Fibroblast of lung (primary cell): ENCODE measurements around the gene PLXNA2. TPM values are rescaled to one million over a fixed set of nuclear protein-coding genes. Genes with fewer than 3 reads are reported as not detected.

Source experiments
- DNase-seq, 2 donors: peaks; one replicate each; pipeline versions ENCODE4 v3.0.0 to v3.0.0-alpha.2; 2010; ENCODE audit warnings: low read depth in 2 of 2
- H2AFZ ChIP-seq: 2 replicates; pipeline ENCODE4 v1.5.1; 2012; ENCODE audit warnings: low read length, control low read depth, inconsistent platforms
- H3K27ac ChIP-seq: 2 replicates; pipeline ENCODE4 v1.5.1; 2011; ENCODE audit warnings: low read length, control low read depth; ENCODE audit not compliant: insufficient read depth
- H3K27me3 ChIP-seq: 2 replicates; pipeline ENCODE4 v1.5.1; 2011; ENCODE audit warnings: mild to moderate bottlenecking, low read length; ENCODE audit not compliant: control insufficient read depth, insufficient read depth
- H3K36me3 ChIP-seq: 2 replicates; pipeline ENCODE4 v1.5.1; 2011; ENCODE audit warnings: low read length; ENCODE audit not compliant: control insufficient read depth, insufficient read depth
- H3K4me1 ChIP-seq: 2 replicates; pipeline ENCODE4 v1.5.1; 2011; ENCODE audit warnings: low read length; ENCODE audit not compliant: control insufficient read depth, insufficient read depth; ENCODE audit errors: extremely low read depth
- H3K4me2 ChIP-seq: 2 replicates; pipeline ENCODE4 v1.5.1; 2011; ENCODE audit warnings: low read length, control low read depth; ENCODE audit not compliant: insufficient read depth; ENCODE audit errors: extremely low read depth
- H3K4me3 ChIP-seq, 4 experiments: fragments of 200-600 bp in 1 of 4; sonication (generic) in 1 of 4; replicated peaks in 1 of 4; 2 replicates each; pipeline ENCODE4 v1.5.1; 2011 to 2016; ENCODE audit warnings: low read length in 4 of 4, low read depth in 3 of 4, mild to moderate bottlenecking in 3 of 4, control low read depth in 2 of 4, inconsistent platforms in 1 of 4, mixed read lengths in 1 of 4; ENCODE audit not compliant: insufficient read depth in 1 of 4; ENCODE audit errors: control extremely low read depth in 1 of 4
- H3K79me2 ChIP-seq: 2 replicates; pipeline ENCODE4 v1.5.1; 2012; ENCODE audit warnings: mild to moderate bottlenecking, low read length, inconsistent platforms; ENCODE audit not compliant: control insufficient read depth, insufficient read depth
- H3K9ac ChIP-seq: 2 replicates; pipeline ENCODE4 v1.5.1; 2011; ENCODE audit warnings: mild to moderate bottlenecking, low read length, control low read depth; ENCODE audit not compliant: insufficient read depth
- H3K9me3 ChIP-seq: 2 replicates; pipeline ENCODE4 v1.5.1; 2012; ENCODE audit warnings: low read depth, low read length; ENCODE audit not compliant: control insufficient read depth, insufficient read depth
- H4K20me1 ChIP-seq: 2 replicates; pipeline ENCODE4 v1.5.1; 2011; ENCODE audit warnings: low read length; ENCODE audit not compliant: control insufficient read depth, insufficient read depth; ENCODE audit errors: extremely low read depth
- CTCF ChIP-seq, 2 donors: IDR thresholded peaks in 1 of 2; conservative IDR thresholded peaks in 1 of 2; 1 replicate in 1 of 2; 2 replicates in 1 of 2; pipeline ENCODE4 v1.5.1; 2011 to 2012; ENCODE audit warnings: low read length in 2 of 2, control low read depth in 1 of 2, inconsistent platforms in 1 of 2, low read depth in 1 of 2, mild to moderate bottlenecking in 1 of 2
- EZH2 ChIP-seq: IDR thresholded peaks from 2 replicates; pipeline ENCODE4 v1.5.1; 2012; ENCODE audit warnings: low read length, control low read depth, mild to moderate bottlenecking; ENCODE audit errors: missing control alignments
- polyA plus RNA-seq, 2 donors: library from polyadenylated mRNA; depleted of rRNA in 1 of 2; stranded (reverse) in 1 of 2; unstranded in 1 of 2; fragments of >200 nt; gene quantifications; 2 replicates each; pipeline ENCODE4 v1.2.1, GENCODE V29; 2011 to 2012; ENCODE audit warnings: missing spikeins in 1 of 2
- total RNA-seq: library from RNA; depleted of rRNA; stranded (reverse); fragments of >200 nt; gene quantifications from 2 replicates; pipeline ENCODE4 v1.2.1, GENCODE V29; 2014

Gene PLXNA2
- total and polyA plus RNA-seq, 2 donors (not counting 1 experiment from before 2014, with no cell fraction given): 0.43 to 2.0 TPM

GRCh38 chr1:208216062-208216461 lies 28.1 kb downstream of the PLXNA2 start:
- no peaks in the 10 kb centered on the region for H3K27me3 ChIP-seq
- no peak overlapping the region for H3K4me2 ChIP-seq
- H3K36me3 ChIP-seq: no peaks in the 10 kb centered on the region
- no peak for TF ChIP-seq EZH2
- TF ChIP-seq CTCF (conservative IDR thresholded peaks at IDR 0.05 in 1 of 2, IDR thresholded peaks at IDR 0.05 in 1 of 2; ENCODE audit: low read depth in 1 of 2, low read length in 2 of 2): no peak
- DNase-seq: peak; percentile 42 to 86
- H3K9me3 ChIP-seq: no peaks in the 10 kb centered on the region
- H2AFZ ChIP-seq: no peak overlapping the region
- H3K79me2 ChIP-seq: no peaks in the 10 kb centered on the region
- H3K4me1 ChIP-seq: peaks cover 9% of the 10 kb centered on the region
- no peak overlapping the region for H3K4me3 ChIP-seq
- H3K27ac ChIP-seq: no peak overlapping the region
- no peaks in the 10 kb centered on the region for H4K20me1 ChIP-seq
- no peak overlapping the region for H3K9ac ChIP-seq

- TF ChIP-seq EZH2: no peak
- no peak for TF ChIP-seq CTCF (conservative IDR thresholded peaks at IDR 0.05 in 1 of 2, IDR thresholded peaks at IDR 0.05 in 1 of 2; ENCODE audit: low read depth in 1 of 2, low read length in 2 of 2)
- Histone ChIP-seq H3K27me3 (no peaks in the 10 kb centered on the region), H3K4me2 (no peak overlapping the region), H3K9ac (no peak overlapping the region), H3K27ac (no peak overlapping the region), H2AFZ (no peak overlapping the region), H3K4me3 (no peak overlapping the region), H4K20me1 (no peaks in the 10 kb centered on the region), H3K36me3 (no peaks in the 10 kb centered on the region), H3K9me3 (no peaks in the 10 kb centered on the region), H3K4me1 (peaks cover 9% of the 10 kb centered on the region), H3K79me2 (no peaks in the 10 kb centered on the region)
- DNase-seq: no peak
Observed at GRCh38 chr1:208215393-208215792, 28.8 kb downstream of the PLXNA2 start.

GRCh38 chr1:208213786-208214185 lies 30.4 kb downstream of the PLXNA2 start:
- Histone ChIP-seq H2AFZ (no peak overlapping the region), H3K9me3 (no peaks in the 10 kb centered on the region), H3K27ac (no peak overlapping the region), H3K9ac (no peak overlapping the region), H3K79me2 (no peaks in the 10 kb centered on the region), H3K4me2 (no peak overlapping the region), H3K36me3 (no peaks in the 10 kb centered on the region), H3K27me3 (no peaks in the 10 kb centered on the region), H3K4me1 (peaks cover 4% of the 10 kb centered on the region), H3K4me3 (no peak overlapping the region), H4K20me1 (no peaks in the 10 kb centered on the region)
- no peak for DNase-seq
- TF ChIP-seq CTCF (conservative IDR thresholded peaks at IDR 0.05 in 1 of 2, IDR thresholded peaks at IDR 0.05 in 1 of 2; ENCODE audit: low read depth in 1 of 2, low read length in 2 of 2) (no peak), EZH2 (no peak)
